ENCODE measurements around the gene STXBP2. TPM values are rescaled to one million over a fixed set of nuclear protein-coding genes. Genes with fewer than 3 reads are reported as not detected.

Gene STXBP2
- total RNA-seq, 1 donor = 9.9 TPM

GRCh38 chr19:7633698-7634097, 3.2 kb upstream of the STXBP2 start, which contains the start of gene PCP2:
TSS of gene PCP2 (minus strand) at chr19:7633719. CDS start at chr19:7633457, 262 bp downstream.
- no peak for DNase-seq (ENCODE audit: low read depth)
- TF ChIP-seq, protein P1, sequence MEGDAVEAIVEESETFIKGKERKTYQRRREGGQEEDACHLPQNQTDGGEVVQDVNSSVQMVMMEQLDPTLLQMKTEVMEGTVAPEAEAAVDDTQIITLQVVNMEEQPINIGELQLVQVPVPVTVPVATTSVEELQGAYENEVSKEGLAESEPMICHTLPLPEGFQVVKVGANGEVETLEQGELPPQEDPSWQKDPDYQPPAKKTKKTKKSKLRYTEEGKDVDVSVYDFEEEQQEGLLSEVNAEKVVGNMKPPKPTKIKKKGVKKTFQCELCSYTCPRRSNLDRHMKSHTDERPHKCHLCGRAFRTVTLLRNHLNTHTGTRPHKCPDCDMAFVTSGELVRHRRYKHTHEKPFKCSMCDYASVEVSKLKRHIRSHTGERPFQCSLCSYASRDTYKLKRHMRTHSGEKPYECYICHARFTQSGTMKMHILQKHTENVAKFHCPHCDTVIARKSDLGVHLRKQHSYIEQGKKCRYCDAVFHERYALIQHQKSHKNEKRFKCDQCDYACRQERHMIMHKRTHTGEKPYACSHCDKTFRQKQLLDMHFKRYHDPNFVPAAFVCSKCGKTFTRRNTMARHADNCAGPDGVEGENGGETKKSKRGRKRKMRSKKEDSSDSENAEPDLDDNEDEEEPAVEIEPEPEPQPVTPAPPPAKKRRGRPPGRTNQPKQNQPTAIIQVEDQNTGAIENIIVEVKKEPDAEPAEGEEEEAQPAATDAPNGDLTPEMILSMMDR (IDR thresholded peaks at IDR 0.05; ENCODE audit: insufficient read depth, low read depth, low read length) = no peak
- H3K4me3 ChIP-seq (ENCODE audit: low read depth, low read length) = no peak within 1 kb of the TSS

DNA sequence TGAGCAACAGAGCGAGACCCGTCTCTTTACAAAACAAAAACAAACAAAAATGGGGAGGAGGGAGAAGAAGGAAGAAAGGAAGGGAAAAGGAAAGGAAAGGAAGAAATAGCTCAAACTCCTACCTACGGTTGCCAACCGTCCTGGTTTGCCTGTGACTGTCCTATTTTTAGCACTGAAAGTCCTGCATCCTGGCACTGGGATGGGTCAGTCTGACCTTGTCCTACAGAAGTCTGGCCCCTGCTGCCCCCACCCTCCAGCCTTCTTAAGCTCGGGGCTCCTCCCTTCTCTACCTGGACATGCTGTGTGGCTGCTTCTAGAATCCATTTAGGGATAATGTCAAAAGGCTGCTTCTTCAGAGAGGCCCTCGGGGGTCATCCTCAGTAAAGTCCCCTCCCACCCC, 1.2 kb upstream of the STXBP2 start:
- no peak for DNase-seq (ENCODE audit: low read depth)
- no peak overlapping the region for H3K4me3 ChIP-seq (ENCODE audit: low read depth, low read length)
- TF ChIP-seq, protein P1 (IDR thresholded peaks at IDR 0.05; ENCODE audit: insufficient read depth, low read depth, low read length) = no peak

DNA sequence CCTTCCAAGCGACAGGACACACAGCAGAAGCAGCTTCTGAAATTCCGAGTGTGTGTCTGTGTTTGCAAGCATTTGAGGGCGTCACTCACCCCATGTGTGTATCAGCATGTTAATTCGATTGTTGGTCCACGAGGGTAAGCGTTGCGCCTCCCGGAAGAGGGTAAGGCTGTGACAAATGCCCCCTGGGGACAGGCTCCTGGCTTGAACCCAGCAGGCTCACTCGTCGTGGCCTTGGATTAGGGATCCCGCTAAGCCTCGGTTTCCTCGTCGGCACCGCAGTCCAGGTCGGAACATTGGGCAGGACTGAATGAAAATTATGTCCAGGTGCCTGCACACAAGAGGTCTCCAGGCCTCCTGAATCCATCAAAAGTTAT, 606 bp upstream of the STXBP2 start:
- H3K4me3 ChIP-seq (ENCODE audit: low read depth, low read length) = peak overlapping the region; percentile 74
- no peak for DNase-seq (ENCODE audit: low read depth)
- TF ChIP-seq, protein P1 (IDR thresholded peaks at IDR 0.05; ENCODE audit: insufficient read depth, low read depth, low read length) = no peak

DNA sequence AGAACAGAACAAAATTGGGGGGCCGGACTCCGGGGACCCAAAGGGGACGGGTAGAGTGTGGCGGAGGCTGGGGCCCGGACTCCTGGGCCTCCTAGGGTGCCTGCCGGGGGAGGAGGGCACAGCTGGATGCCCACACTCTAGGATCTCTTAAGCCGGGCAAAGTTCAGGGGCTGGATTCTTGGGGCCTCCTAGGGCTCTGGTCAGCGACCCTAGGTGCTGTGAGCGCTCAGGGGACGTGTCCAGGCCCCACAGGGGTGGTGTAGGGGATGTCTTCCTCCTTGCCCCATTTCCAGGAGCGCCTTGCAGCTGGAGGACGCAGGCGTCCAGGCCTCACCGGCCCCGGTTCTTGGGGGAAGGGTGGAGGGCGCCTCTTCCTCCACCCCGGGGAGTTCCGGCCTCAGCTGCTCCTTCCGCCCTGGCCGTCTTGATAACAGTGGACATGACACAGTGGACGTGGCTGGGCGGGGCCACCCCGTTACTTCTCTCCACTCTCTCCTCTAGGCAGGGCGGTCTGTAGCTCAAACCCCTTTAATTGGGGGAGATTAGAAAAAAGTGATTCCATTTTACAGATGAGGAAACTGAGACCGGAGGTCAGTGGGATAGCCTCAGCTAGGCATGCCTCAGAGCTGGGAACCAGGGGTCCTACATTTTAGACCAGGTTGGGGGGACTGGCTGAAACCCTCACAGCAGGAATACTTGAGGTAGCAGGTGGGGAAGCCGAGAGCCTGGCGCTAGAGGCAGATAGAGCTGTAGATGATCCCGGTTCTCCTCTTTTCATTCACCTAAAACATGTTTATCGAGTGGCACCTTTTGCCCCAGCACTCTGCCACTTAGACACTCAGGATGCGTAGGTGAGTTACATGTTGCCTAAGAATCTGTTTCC, 705 bp downstream of the STXBP2 start:
- TF ChIP-seq, protein P1 (IDR thresholded peaks at IDR 0.05; ENCODE audit: insufficient read depth, low read depth, low read length) = no peak
- peak; percentile 67 for DNase-seq (ENCODE audit: low read depth)
- H3K4me3 ChIP-seq (ENCODE audit: low read depth, low read length) = peak overlapping the region; percentile 74

DNA sequence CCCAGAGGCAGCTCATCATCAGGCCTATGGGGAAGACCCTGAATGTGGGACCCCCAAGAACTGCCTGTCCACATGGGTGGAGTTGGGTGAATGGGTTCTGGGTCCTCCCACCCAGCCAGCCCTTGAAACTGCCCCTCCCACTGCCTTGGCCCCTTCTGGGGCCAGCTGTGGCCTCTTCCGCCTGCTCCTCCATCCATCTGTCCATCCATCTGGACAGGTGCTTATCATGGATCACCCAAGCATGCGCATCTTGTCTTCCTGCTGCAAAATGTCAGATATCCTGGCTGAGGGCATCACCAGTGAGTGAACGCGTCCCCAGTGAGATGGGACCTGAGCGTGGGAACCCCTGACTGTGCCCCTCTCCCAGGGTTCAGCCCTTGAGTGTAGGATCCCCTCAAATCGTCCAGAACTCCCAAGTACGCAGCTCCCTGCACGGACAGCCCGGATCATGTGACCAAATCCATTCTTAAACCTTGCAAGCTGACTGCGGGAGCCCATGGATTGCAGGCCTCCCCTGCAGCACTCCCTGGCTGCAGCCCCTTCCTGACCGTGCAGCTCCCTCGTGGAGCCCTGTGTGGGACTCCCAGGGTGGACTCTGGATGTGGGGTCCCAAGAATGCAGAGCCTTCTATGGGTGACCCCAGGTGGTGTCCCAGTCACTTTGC, 2.0 kb downstream of the STXBP2 start:
- DNase-seq (ENCODE audit: low read depth) = no peak
- TF ChIP-seq, protein P1 (IDR thresholded peaks at IDR 0.05; ENCODE audit: insufficient read depth, low read depth, low read length) = no peak

GRCh38 chr19:7639863-7640348, 3.0 kb downstream of the STXBP2 start:
- TF ChIP-seq, protein P1 (IDR thresholded peaks at IDR 0.05; ENCODE audit: insufficient read depth, low read depth, low read length) = no peak
- no peak for DNase-seq (ENCODE audit: low read depth)
- H3K4me3 ChIP-seq (ENCODE audit: low read depth, low read length) = no peak overlapping the region

More for the DNA sequence above, 2.0 kb downstream of the STXBP2 start:
- no peak overlapping the region for H3K4me3 ChIP-seq (ENCODE audit: low read depth, low read length)

All from fibroblast of villous mesenchyme (primary cell).